ENCODE results near the gene LDAH.
"Not testable (repeated sequence)": the region's sequence is repeated elsewhere in the genome, so short reads cannot be mapped to it uniquely, and the experiment has no call there.

Gene LDAH

GRCh38 chr2:20716164-20716563 lies 106.7 kb downstream of the LDAH start:
- not testable (repeated sequence) for DNase-seq

GRCh38 chr2:20714412-20714811 lies 108.5 kb downstream of the LDAH start:
- DNase-seq: not testable (repeated sequence)

GRCh38 chr2:20713585-20713984 lies 109.3 kb downstream of the LDAH start:
- DNase-seq: not testable (repeated sequence)

GRCh38 chr2:20711641-20712040 lies 111.3 kb downstream of the LDAH start:
- DNase-seq: not testable (repeated sequence)

GRCh38 chr2:20707601-20708000 lies 115.3 kb downstream of the LDAH start:
- no peak for DNase-seq

- DNase-seq: no peak
Measured at GRCh38 chr2:20706786-20707185, 116.1 kb downstream of the LDAH start.

GRCh38 chr2:20706217-20706616 lies 116.7 kb downstream of the LDAH start:
- no peak for DNase-seq

- DNase-seq: no peak
Measured at GRCh38 chr2:20704886-20705285, 118.0 kb downstream of the LDAH start.

- DNase-seq: no peak
Measured at GRCh38 chr2:20702563-20702962, 120.3 kb downstream of the LDAH start.

- DNase-seq: no peak
Measured at GRCh38 chr2:20698916-20699613, 123.8 kb downstream of the LDAH start.

- no peak for DNase-seq
Measured at GRCh38 chr2:20697322-20697934, 125.5 kb downstream of the LDAH start.

GRCh38 chr2:20696366-20696765 lies 126.5 kb downstream of the LDAH start:
- no peak for DNase-seq

- DNase-seq: no peak
Measured at GRCh38 chr2:20693317-20693716, 129.6 kb downstream of the LDAH start.

- no peak for DNase-seq
Measured at GRCh38 chr2:20692081-20692480, 130.8 kb downstream of the LDAH start.

- DNase-seq: no peak
Measured at GRCh38 chr2:20691076-20691734, 131.7 kb downstream of the LDAH start.

GRCh38 chr2:20689428-20690264 lies 133.3 kb downstream of the LDAH start:
- DNase-seq: no peak

GRCh38 chr2:20687260-20687832 lies 135.6 kb downstream of the LDAH start:
- DNase-seq: no peak

- no peak for DNase-seq
Measured at GRCh38 chr2:20684581-20685063, 138.3 kb downstream of the LDAH start.

GRCh38 chr2:20682167-20682920 lies 140.6 kb downstream of the LDAH start:
- no peak for DNase-seq

GRCh38 chr2:20680744-20681375 lies 142.0 kb downstream of the LDAH start:
- no peak for DNase-seq

GRCh38 chr2:20678780-20679179 lies 144.1 kb downstream of the LDAH start:
- DNase-seq: no peak

- no peak for DNase-seq
Measured at GRCh38 chr2:20678086-20678395, 144.9 kb downstream of the LDAH start.

Data from activated CD4-positive, alpha-beta T cell treated with anti-CD3 and anti-CD28 coated beads, Interleukin-2, amount 50 U/mL, for 48 hours (primary cell).